ENCODE results near the gene MFAP4. TPM values are rescaled to one million over a fixed set of nuclear protein-coding genes. Genes with fewer than 3 reads are reported as not detected.
A peak's percentile ranks its signal among the peaks of the same experiment; 100 is the strongest.

The MFAP4 gene, protein sequence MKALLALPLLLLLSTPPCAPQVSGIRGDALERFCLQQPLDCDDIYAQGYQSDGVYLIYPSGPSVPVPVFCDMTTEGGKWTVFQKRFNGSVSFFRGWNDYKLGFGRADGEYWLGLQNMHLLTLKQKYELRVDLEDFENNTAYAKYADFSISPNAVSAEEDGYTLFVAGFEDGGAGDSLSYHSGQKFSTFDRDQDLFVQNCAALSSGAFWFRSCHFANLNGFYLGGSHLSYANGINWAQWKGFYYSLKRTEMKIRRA
- total RNA-seq (not detected), polyA plus RNA-seq (not detected)

GRCh38 chr17:19386974-19387920 is at the start of gene MFAP4:
Gene MFAP4, minus strand, starts transcription at chr17:19387190. Its CDS starts 35 bp downstream, at chr17:19387155.
- peak within 1 kb of the TSS in 1 of 7 donors; percentile 41 for H3K4me3 Mint-ChIP-seq
- Histone ChIP-seq H3K4me1 (ENCODE audit: insufficient read depth, low read length) (no peaks in the 10 kb centered on the region), H3K27ac (ENCODE audit: low read depth, low read length) (no peak within 1 kb of the TSS), H3K4me3 (ENCODE audit: low read length) (no peak within 1 kb of the TSS), H3K9me3 (ENCODE audit: low read length) (no peaks in the 10 kb centered on the region), H3K27me3 (ENCODE audit: insufficient read depth, low read length, poor library complexity, severe bottlenecking) (no peaks in the 10 kb centered on the region), H3K36me3 (ENCODE audit: insufficient read depth, low read length) (no peaks in the 10 kb centered on the region)
- peaks cover 0 to 23% (median 3%) of the 10 kb centered on the region in 3 donors for H3K36me3 Mint-ChIP-seq
- peaks cover 0 to 4% (median 3%) of the 10 kb centered on the region in 3 donors for H3K4me1 Mint-ChIP-seq
- POLR2A ChIA-PET = interaction anchor here (0.7 kb wide), 1 partner anchor 257 kb away, joined by 3 read pairs; no protein-coding TSS in a partner anchor
- H3K27me3 Mint-ChIP-seq = no peaks in the 10 kb centered on the region
- no peaks in the 10 kb centered on the region for H3K9me3 Mint-ChIP-seq
- DNase-seq = peak in 1 of 5 donors; percentile 35
- CTCF ChIA-PET = interaction anchor here (3.1 kb wide), 1 partner anchor 24 kb away, joined by 13 read pairs; the partner anchor contains the start of gene B9D1
- peak within 1 kb of the TSS in 4 of 8 donors; percentile 35 to 88 (median 57) for H3K27ac Mint-ChIP-seq

DNA sequence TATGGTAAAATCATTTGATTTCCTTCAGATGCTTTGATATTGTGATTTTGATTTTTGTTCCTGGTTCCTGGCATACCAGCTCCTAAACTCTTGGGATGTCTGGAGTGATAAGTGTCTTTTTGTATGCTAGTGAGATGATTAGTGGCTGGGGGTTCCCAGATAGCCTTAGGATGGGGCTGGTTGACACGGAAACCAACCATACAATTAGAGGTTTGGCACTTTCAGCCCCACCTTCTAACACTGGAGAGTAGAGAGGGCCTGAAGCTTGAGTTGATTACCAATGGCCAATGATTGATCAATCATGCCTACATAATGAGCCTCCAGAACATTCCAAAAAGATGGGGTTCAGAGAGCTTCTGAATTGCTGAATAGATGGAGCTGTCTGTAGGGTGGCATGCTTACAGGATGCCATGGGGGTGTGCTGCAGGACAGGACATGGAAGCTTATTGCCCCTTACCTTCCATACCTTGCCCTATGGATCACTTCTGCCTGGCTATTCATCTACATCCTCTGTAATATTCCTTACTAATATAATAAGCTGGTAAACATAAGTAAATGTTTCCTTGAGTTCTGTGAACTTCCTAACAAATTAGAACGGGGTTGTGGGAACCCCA is 46.8 kb upstream of the MFAP4 start:
- no peaks in the 10 kb centered on the region for H3K9me3 ChIP-seq (ENCODE audit: low read length)
- H3K27ac ChIP-seq (ENCODE audit: low read depth, low read length) = no peak overlapping the region
- H3K36me3 ChIP-seq (ENCODE audit: insufficient read depth, low read length) = no peaks in the 10 kb centered on the region
- H3K4me3 ChIP-seq (ENCODE audit: low read length) = no peak overlapping the region
- Mint-ChIP-seq H3K4me3 (no peak overlapping the region), H3K36me3 (no peaks in the 10 kb centered on the region), H3K9me3 (no peaks in the 10 kb centered on the region), H3K27ac (peak overlapping the region in 1 of 8 donors; percentile 22), H3K27me3 (peaks cover 0 to 3% of the 10 kb centered on the region in 2 donors), H3K4me1 (no peaks in the 10 kb centered on the region)
- no peaks in the 10 kb centered on the region for H3K27me3 ChIP-seq (ENCODE audit: insufficient read depth, low read length, poor library complexity, severe bottlenecking)
- POLR2A ChIA-PET = no interaction called here
- H3K4me1 ChIP-seq (ENCODE audit: insufficient read depth, low read length) = no peaks in the 10 kb centered on the region
- CTCF ChIA-PET = interaction anchor here (0.7 to 2.0 kb wide), 4 partner anchors 13 to 71 kb away, joined by 3 to 8 read pairs (median 4); partner anchors contain the start of gene B9D1
- DNase-seq = no peak

DNA sequence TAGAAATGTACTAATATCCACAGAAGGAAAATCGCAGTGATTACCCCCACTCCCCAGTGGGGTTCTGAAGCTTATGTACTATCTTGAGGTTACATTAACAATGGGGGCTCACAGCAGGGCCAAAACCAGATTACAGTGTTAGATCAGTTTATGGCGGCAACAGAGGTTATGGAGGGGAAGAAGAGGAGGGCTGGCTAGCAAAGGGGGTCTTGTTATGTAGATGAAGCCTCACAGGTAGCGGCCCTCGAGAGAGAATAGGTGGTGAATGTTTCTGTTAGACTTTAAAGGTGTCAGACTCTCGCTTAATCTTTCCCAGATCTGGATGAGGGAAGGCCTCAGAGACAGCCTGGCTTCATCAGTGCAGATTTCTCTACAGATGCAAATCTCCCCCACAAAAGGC is 46.3 kb upstream of the MFAP4 start:
- ChIA-PET POLR2A (no interaction called here), CTCF (interaction anchor here (1.2 to 2.0 kb wide), 4 partner anchors 14 to 70 kb away, joined by 3 to 8 read pairs (median 6); partner anchors contain the start of gene B9D1)
- Mint-ChIP-seq H3K36me3 (no peaks in the 10 kb centered on the region), H3K27me3 (peaks cover 2 to 3% of the 10 kb centered on the region in 2 donors), H3K9me3 (no peaks in the 10 kb centered on the region), H3K27ac (no peak overlapping the region), H3K4me3 (no peak overlapping the region), H3K4me1 (no peaks in the 10 kb centered on the region)
- Histone ChIP-seq H3K36me3 (ENCODE audit: insufficient read depth, low read length) (no peaks in the 10 kb centered on the region), H3K9me3 (ENCODE audit: low read length) (no peaks in the 10 kb centered on the region), H3K4me1 (ENCODE audit: insufficient read depth, low read length) (no peaks in the 10 kb centered on the region), H3K27ac (ENCODE audit: low read depth, low read length) (no peak overlapping the region), H3K27me3 (ENCODE audit: insufficient read depth, low read length, poor library complexity, severe bottlenecking) (no peaks in the 10 kb centered on the region), H3K4me3 (ENCODE audit: low read length) (no peak overlapping the region)
- DNase-seq = no peak

DNA sequence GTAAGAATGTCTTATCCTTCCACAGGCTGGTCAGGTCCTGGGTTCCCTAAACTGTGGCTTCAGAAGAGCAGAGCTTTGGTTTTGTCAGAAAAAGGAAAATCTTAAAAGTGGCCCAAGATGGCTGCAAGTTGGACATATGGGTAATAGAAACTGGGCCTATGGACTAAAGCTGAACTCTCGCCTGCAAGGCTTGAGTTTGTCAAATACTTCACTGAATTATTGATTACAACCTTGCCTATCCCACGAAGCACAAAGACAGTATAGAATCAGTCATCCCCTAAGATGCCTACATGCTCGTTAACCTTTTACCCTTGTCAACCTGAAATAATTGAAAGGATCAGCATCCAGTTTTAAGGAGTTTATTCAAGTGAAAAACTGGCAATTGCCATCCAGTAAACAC is 44.7 kb upstream of the MFAP4 start:
- no peaks in the 10 kb centered on the region for H3K4me1 Mint-ChIP-seq
- Histone ChIP-seq H3K27me3 (ENCODE audit: insufficient read depth, low read length, poor library complexity, severe bottlenecking) (no peaks in the 10 kb centered on the region), H3K36me3 (ENCODE audit: insufficient read depth, low read length) (no peaks in the 10 kb centered on the region), H3K4me3 (ENCODE audit: low read length) (no peak overlapping the region), H3K27ac (ENCODE audit: low read depth, low read length) (no peak overlapping the region), H3K9me3 (ENCODE audit: low read length) (no peaks in the 10 kb centered on the region), H3K4me1 (ENCODE audit: insufficient read depth, low read length) (no peaks in the 10 kb centered on the region)
- H3K27me3 Mint-ChIP-seq = peaks cover 3 to 7% of the 10 kb centered on the region in 2 donors
- no peak overlapping the region for H3K27ac Mint-ChIP-seq
- no peak for DNase-seq
- CTCF ChIA-PET = interaction anchor here (0.6 to 1.7 kb wide), 2 partner anchors 69 to 265 kb away, joined by 3 to 6 read pairs; partner anchors contain the start of gene B9D1
- POLR2A ChIA-PET = no interaction called here
- no peak overlapping the region for H3K4me3 Mint-ChIP-seq
- H3K9me3 Mint-ChIP-seq = no peaks in the 10 kb centered on the region
- H3K36me3 Mint-ChIP-seq = no peaks in the 10 kb centered on the region

GRCh38 chr17:19426631-19427030 is 39.6 kb upstream of the MFAP4 start:
- H3K27me3 ChIP-seq (ENCODE audit: insufficient read depth, low read length, poor library complexity, severe bottlenecking) = no peaks in the 10 kb centered on the region
- H3K36me3 ChIP-seq (ENCODE audit: insufficient read depth, low read length) = no peaks in the 10 kb centered on the region
- no peak overlapping the region for H3K27ac ChIP-seq (ENCODE audit: low read depth, low read length)
- CTCF ChIA-PET = no interaction called here
- H3K36me3 Mint-ChIP-seq = no peaks in the 10 kb centered on the region
- DNase-seq = no peak
- H3K27me3 Mint-ChIP-seq = peaks cover 7 to 18% of the 10 kb centered on the region in 2 donors
- no peaks in the 10 kb centered on the region for H3K4me1 Mint-ChIP-seq
- no peak overlapping the region for H3K4me3 ChIP-seq (ENCODE audit: low read length)
- H3K4me1 ChIP-seq (ENCODE audit: insufficient read depth, low read length) = no peaks in the 10 kb centered on the region
- POLR2A ChIA-PET = no interaction called here
- no peak overlapping the region for H3K4me3 Mint-ChIP-seq
- no peak overlapping the region for H3K27ac Mint-ChIP-seq
- H3K9me3 ChIP-seq (ENCODE audit: low read length) = no peaks in the 10 kb centered on the region
- H3K9me3 Mint-ChIP-seq = no peaks in the 10 kb centered on the region

DNA sequence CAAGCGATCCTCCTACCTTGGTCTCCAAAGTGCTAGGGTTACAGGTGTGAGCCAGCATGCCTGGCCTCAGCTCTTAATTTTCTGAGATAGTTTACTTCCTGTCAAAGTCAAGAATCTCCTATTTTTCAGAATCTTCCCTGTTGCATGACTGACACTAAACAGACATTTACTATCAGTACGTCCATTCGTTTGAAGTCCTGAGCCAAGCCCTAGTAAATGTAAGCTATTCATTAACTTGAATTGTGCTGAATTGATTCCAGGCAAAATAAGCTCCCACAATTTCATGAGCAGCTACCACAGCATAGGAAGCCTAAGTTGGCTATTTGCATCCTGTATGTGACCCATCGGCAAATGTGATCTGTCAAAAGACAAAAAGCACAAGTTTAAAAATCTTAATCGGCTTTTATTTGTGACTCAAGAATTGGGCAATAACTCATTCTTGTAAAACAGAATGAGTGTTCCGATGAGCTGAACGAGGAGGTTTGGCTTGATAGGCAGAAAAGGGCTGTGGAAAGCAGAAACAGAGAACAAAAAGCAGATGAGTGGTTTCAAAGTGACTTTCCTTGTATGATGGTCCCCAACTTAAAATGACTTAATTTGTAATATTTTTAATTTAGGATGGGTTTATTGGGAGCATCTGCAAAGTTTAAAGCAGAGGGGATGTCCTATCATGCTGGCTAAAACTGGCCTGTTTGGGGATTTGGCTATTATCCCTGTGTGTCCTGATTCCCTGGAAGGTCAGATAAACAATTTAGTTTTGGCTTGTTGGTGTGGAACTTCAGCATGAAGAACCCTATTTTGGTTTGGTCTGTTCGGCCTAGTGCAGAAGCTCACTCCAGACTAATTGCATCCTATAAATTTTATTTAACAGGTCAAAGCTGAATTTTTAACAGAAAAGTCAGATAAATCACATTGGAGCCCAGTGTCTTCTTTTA is 38.2 kb upstream of the MFAP4 start:
- H3K4me3 ChIP-seq (ENCODE audit: low read length) = no peak overlapping the region
- H3K27ac ChIP-seq (ENCODE audit: low read depth, low read length) = no peak overlapping the region
- H3K4me3 Mint-ChIP-seq = no peak overlapping the region
- no peaks in the 10 kb centered on the region for H3K27me3 ChIP-seq (ENCODE audit: insufficient read depth, low read length, poor library complexity, severe bottlenecking)
- H3K9me3 ChIP-seq (ENCODE audit: low read length) = no peaks in the 10 kb centered on the region
- no peaks in the 10 kb centered on the region for H3K36me3 Mint-ChIP-seq
- peaks cover 7 to 22% of the 10 kb centered on the region in 2 donors for H3K27me3 Mint-ChIP-seq
- no peak for DNase-seq
- H3K9me3 Mint-ChIP-seq = no peaks in the 10 kb centered on the region
- ChIA-PET CTCF (no interaction called here), POLR2A (no interaction called here)
- H3K4me1 Mint-ChIP-seq = no peaks in the 10 kb centered on the region
- H3K4me1 ChIP-seq (ENCODE audit: insufficient read depth, low read length) = no peaks in the 10 kb centered on the region
- no peaks in the 10 kb centered on the region for H3K36me3 ChIP-seq (ENCODE audit: insufficient read depth, low read length)
- no peak overlapping the region for H3K27ac Mint-ChIP-seq

GRCh38 chr17:19421926-19422325 is 34.9 kb upstream of the MFAP4 start:
- no peak for DNase-seq
- H3K27ac Mint-ChIP-seq = no peak overlapping the region
- CTCF ChIA-PET = no interaction called here
- H3K27ac ChIP-seq (ENCODE audit: low read depth, low read length) = no peak overlapping the region
- H3K4me3 Mint-ChIP-seq = no peak overlapping the region
- no peaks in the 10 kb centered on the region for H3K9me3 ChIP-seq (ENCODE audit: low read length)
- peaks cover 0 to 11% (median 0%) of the 10 kb centered on the region in 3 donors for H3K4me1 Mint-ChIP-seq
- H3K9me3 Mint-ChIP-seq = no peaks in the 10 kb centered on the region
- no peaks in the 10 kb centered on the region for H3K27me3 ChIP-seq (ENCODE audit: insufficient read depth, low read length, poor library complexity, severe bottlenecking)
- peaks cover 4 to 19% of the 10 kb centered on the region in 2 donors for H3K27me3 Mint-ChIP-seq
- no peak overlapping the region for H3K4me3 ChIP-seq (ENCODE audit: low read length)
- H3K36me3 Mint-ChIP-seq = no peaks in the 10 kb centered on the region
- no peaks in the 10 kb centered on the region for H3K4me1 ChIP-seq (ENCODE audit: insufficient read depth, low read length)
- H3K36me3 ChIP-seq (ENCODE audit: insufficient read depth, low read length) = no peaks in the 10 kb centered on the region
- POLR2A ChIA-PET = no interaction called here

Measured in CD8-positive, alpha-beta memory T cell (primary cell).